Measurements from ENCODE around the gene VIL1. TPM values are rescaled to one million over a fixed set of nuclear protein-coding genes. Genes with fewer than 3 reads are reported as not detected.

The VIL1 gene
- total RNA-seq, 1 experiment from 2014 or later: 4.2 TPM

GRCh38 chr2:218397463-218397819 lies 21.5 kb upstream of the VIL1 start:
- no peak overlapping the region for H3K9ac ChIP-seq (ENCODE audit: extremely low read depth, insufficient read length, low read length)
- no peak overlapping the region for H3K18ac ChIP-seq (ENCODE audit: insufficient read length, low read depth, low read length)
- H2AFZ ChIP-seq (ENCODE audit: low read length): no peak overlapping the region
- no peak overlapping the region for H2BK12ac ChIP-seq (ENCODE audit: insufficient read length, low read depth, low read length)
- no peak overlapping the region for H2BK15ac ChIP-seq (ENCODE audit: low read depth, low read length)
- H2BK5ac ChIP-seq (ENCODE audit: insufficient read length, low read length): no peak overlapping the region
- H4K5ac ChIP-seq (ENCODE audit: insufficient read length, low read depth, low read length): no peak overlapping the region
- H3K27ac ChIP-seq (ENCODE audit: insufficient read length, low read depth, low read length): no peak overlapping the region
- H3K79me2 ChIP-seq (ENCODE audit: insufficient read depth, low read length): no peaks in the 10 kb centered on the region
- no peak overlapping the region for H4K8ac ChIP-seq (replicated peaks; ENCODE audit: insufficient read length, low read depth, low read length)
- Mint-ChIP-seq H3K9me3 (no peaks in the 10 kb centered on the region), H3K27ac (no peak overlapping the region), H3K27me3 (ENCODE audit: low read depth) (peaks cover 43% of the 10 kb centered on the region), H3K36me3 (ENCODE audit: insufficient read depth in 1 of 3, low read depth in 3 of 3) (peaks cover 0 to 3% (median 2%) of the 10 kb centered on the region in 3 experiments; a peak in 3 of 7 replicates), H3K4me1 (peaks cover 26 to 45% of the 10 kb centered on the region in 2 experiments), H3K4me3 (peak overlapping the region; percentile 83 to 89)
- no peak overlapping the region for H3T11ph ChIP-seq (ENCODE audit: low read length)
- H3K4me2 ChIP-seq (ENCODE audit: insufficient read depth, insufficient read length, low read length): peak overlapping the region; percentile 93
- H4K91ac ChIP-seq (ENCODE audit: insufficient read length, low read depth, low read length): no peak overlapping the region
- H3K4ac ChIP-seq (ENCODE audit: low read depth, low read length): no peak overlapping the region
- no peak overlapping the region for H3K23ac ChIP-seq (ENCODE audit: insufficient read length, low read depth, low read length)
- no peak overlapping the region for H2BK120ac ChIP-seq (ENCODE audit: low read depth, low read length, poor library complexity, severe bottlenecking)
- no peaks in the 10 kb centered on the region for H3K79me1 ChIP-seq (ENCODE audit: insufficient read depth, low read depth, low read length, poor library complexity, severe bottlenecking)
- WGBS (ENCODE audit: extremely low coverage, insufficient read length, low lambda C conversion rate): no CpG with 5 or more reads among the region's 12 CpGs
- no peak overlapping the region for H2AK5ac ChIP-seq (ENCODE audit: insufficient read length, low read length)
- no peak overlapping the region for H3K56ac ChIP-seq (ENCODE audit: insufficient read length, low read depth, low read length)
- no peaks in the 10 kb centered on the region for H3K9me3 ChIP-seq (ENCODE audit: control insufficient read depth, low read depth, low read length)
- H3K23me2 ChIP-seq (ENCODE audit: insufficient read length, low read depth, low read length, poor library complexity, severe bottlenecking): peaks cover 34% of the 10 kb centered on the region
- H3K14ac ChIP-seq (ENCODE audit: insufficient read depth, low read length): no peak overlapping the region
- no peak for DNase-seq
- no peaks in the 10 kb centered on the region; the same call in 1 of the 2 replicates for H3K4me1 ChIP-seq (ENCODE audit: insufficient read depth, low read length)
- TF ChIP-seq, protein P1, sequence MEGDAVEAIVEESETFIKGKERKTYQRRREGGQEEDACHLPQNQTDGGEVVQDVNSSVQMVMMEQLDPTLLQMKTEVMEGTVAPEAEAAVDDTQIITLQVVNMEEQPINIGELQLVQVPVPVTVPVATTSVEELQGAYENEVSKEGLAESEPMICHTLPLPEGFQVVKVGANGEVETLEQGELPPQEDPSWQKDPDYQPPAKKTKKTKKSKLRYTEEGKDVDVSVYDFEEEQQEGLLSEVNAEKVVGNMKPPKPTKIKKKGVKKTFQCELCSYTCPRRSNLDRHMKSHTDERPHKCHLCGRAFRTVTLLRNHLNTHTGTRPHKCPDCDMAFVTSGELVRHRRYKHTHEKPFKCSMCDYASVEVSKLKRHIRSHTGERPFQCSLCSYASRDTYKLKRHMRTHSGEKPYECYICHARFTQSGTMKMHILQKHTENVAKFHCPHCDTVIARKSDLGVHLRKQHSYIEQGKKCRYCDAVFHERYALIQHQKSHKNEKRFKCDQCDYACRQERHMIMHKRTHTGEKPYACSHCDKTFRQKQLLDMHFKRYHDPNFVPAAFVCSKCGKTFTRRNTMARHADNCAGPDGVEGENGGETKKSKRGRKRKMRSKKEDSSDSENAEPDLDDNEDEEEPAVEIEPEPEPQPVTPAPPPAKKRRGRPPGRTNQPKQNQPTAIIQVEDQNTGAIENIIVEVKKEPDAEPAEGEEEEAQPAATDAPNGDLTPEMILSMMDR (conservative IDR thresholded peaks at IDR 0.05): no peak
- H3K27me3 ChIP-seq (ENCODE audit: insufficient read depth, low read length): peaks cover 20% of the 10 kb centered on the region
- H4K20me1 ChIP-seq (ENCODE audit: control insufficient read depth, insufficient read depth, insufficient read length): no peaks in the 10 kb centered on the region
- H2BK20ac ChIP-seq (ENCODE audit: low read depth, low read length, poor library complexity, severe bottlenecking): no peak overlapping the region

All from H9 (cell line).